HEK293 (cell line): ENCODE data around the gene CAMKK1.

Experiments used
- KLF8 ChIP-seq: fragments of 450-650 bp; formaldehyde crosslinking; IDR thresholded peaks from 2 replicates; pipeline ENCODE4 v1.5.1; 2016; ENCODE audit warnings: missing biosample characterization, missing genetic modification characterization
- KLF9 ChIP-seq: fragments of 450-650 bp; formaldehyde crosslinking; IDR thresholded peaks from 2 replicates; pipeline ENCODE4 v1.5.1; 2016; ENCODE audit warnings: missing biosample characterization, missing genetic modification characterization, low read depth
- SCRT1 ChIP-seq: fragments of 450-650 bp; formaldehyde crosslinking; IDR thresholded peaks from 2 replicates; pipeline ENCODE4 v1.5.1; 2016; ENCODE audit warnings: missing biosample characterization, missing genetic modification characterization, borderline replicate concordance
- SP2 ChIP-seq: fragments of 450-650 bp; formaldehyde crosslinking; IDR thresholded peaks from 2 replicates; pipeline ENCODE4 v1.5.1; 2016; ENCODE audit warnings: missing biosample characterization, missing genetic modification characterization
- YY1 ChIP-seq: fragments of 450-650 bp; formaldehyde crosslinking; IDR thresholded peaks from 2 replicates; pipeline ENCODE4 v1.5.1; 2018; ENCODE audit warnings: missing biosample characterization, missing genetic modification characterization
- ZBTB10 ChIP-seq: fragments of 450-650 bp; formaldehyde crosslinking; IDR thresholded peaks from 2 replicates; pipeline ENCODE4 v1.5.1; 2016; ENCODE audit warnings: missing biosample characterization, missing genetic modification characterization
- ZBTB17 ChIP-seq: fragments of 450-650 bp; formaldehyde crosslinking; IDR thresholded peaks from 2 replicates; pipeline ENCODE4 v1.5.1; 2016; ENCODE audit warnings: missing biosample characterization, missing genetic modification characterization
- ZBTB8A ChIP-seq: fragments of 450-650 bp; formaldehyde crosslinking; IDR thresholded peaks from 2 replicates; pipeline ENCODE4 v1.5.1; 2016; ENCODE audit warnings: missing biosample characterization, missing genetic modification characterization
- ZFP37 ChIP-seq: fragments of 450-650 bp; formaldehyde crosslinking; IDR thresholded peaks from 2 replicates; pipeline ENCODE4 v1.5.1; 2016; ENCODE audit warnings: missing biosample characterization, missing genetic modification characterization
- ZIC2 ChIP-seq: fragments of 450-650 bp; formaldehyde crosslinking; IDR thresholded peaks from 2 replicates; pipeline ENCODE4 v1.5.1; 2016; ENCODE audit warnings: missing biosample characterization, missing genetic modification characterization
- ZNF133 ChIP-seq: fragments of 450-650 bp; formaldehyde crosslinking; IDR thresholded peaks from 2 replicates; pipeline ENCODE4 v1.5.1; 2016; ENCODE audit warnings: missing biosample characterization, missing genetic modification characterization
- ZNF138 ChIP-seq: fragments of 450-650 bp; formaldehyde crosslinking; IDR thresholded peaks from 2 replicates; pipeline ENCODE4 v1.5.1; 2016; ENCODE audit warnings: missing biosample characterization, missing genetic modification characterization, borderline replicate concordance
- ZNF140 ChIP-seq: fragments of 450-650 bp; formaldehyde crosslinking; IDR thresholded peaks from 2 replicates; pipeline ENCODE4 v1.5.1; 2016; ENCODE audit warnings: missing biosample characterization, missing genetic modification characterization
- ZNF157 ChIP-seq: fragments of 450-650 bp; formaldehyde crosslinking; IDR thresholded peaks from 2 replicates; pipeline ENCODE4 v1.5.1; 2016; ENCODE audit warnings: missing biosample characterization, missing genetic modification characterization
- ZNF239 ChIP-seq: fragments of 450-650 bp; formaldehyde crosslinking; IDR thresholded peaks from 2 replicates; pipeline ENCODE4 v1.5.1; 2016; ENCODE audit warnings: missing biosample characterization, missing genetic modification characterization
- ZNF26 ChIP-seq: fragments of 450-650 bp; formaldehyde crosslinking; IDR thresholded peaks from 2 replicates; pipeline ENCODE4 v1.5.1; 2016; ENCODE audit warnings: missing biosample characterization, missing genetic modification characterization
- ZNF292 ChIP-seq: fragments of 450-650 bp; formaldehyde crosslinking; IDR thresholded peaks from 2 replicates; pipeline ENCODE4 v1.5.1; 2016; ENCODE audit warnings: low read depth, missing biosample characterization, missing genetic modification characterization, borderline replicate concordance
- ZNF341 ChIP-seq: fragments of 450-650 bp; formaldehyde crosslinking; IDR thresholded peaks from 2 replicates; pipeline ENCODE4; 2016; ENCODE audit warnings: low read depth, missing biosample characterization, missing genetic modification characterization
- ZNF362 ChIP-seq: fragments of 450-650 bp; formaldehyde crosslinking; IDR thresholded peaks from 2 replicates; pipeline ENCODE4 v1.5.1; 2016; ENCODE audit warnings: missing biosample characterization, missing genetic modification characterization
- ZNF488 ChIP-seq: fragments of 450-650 bp; formaldehyde crosslinking; IDR thresholded peaks from 2 replicates; pipeline ENCODE4 v1.5.1; 2016; ENCODE audit warnings: missing biosample characterization, missing genetic modification characterization
- ZNF510 ChIP-seq: fragments of 450-650 bp; formaldehyde crosslinking; IDR thresholded peaks from 2 replicates; pipeline ENCODE4 v1.5.1; 2018; ENCODE audit warnings: mild to moderate bottlenecking, missing genetic modification characterization, missing biosample characterization; ENCODE audit not compliant: insufficient replicate concordance
- ZNF558 ChIP-seq: fragments of 450-650 bp; formaldehyde crosslinking; IDR thresholded peaks from 2 replicates; pipeline ENCODE4 v1.5.1; 2016; ENCODE audit warnings: missing biosample characterization, missing genetic modification characterization
- ZNF645 ChIP-seq: fragments of 450-650 bp; formaldehyde crosslinking; IDR thresholded peaks from 2 replicates; pipeline ENCODE4; 2016; ENCODE audit warnings: missing biosample characterization, missing genetic modification characterization
- ZNF658 ChIP-seq: fragments of 450-650 bp; formaldehyde crosslinking; IDR thresholded peaks from 2 replicates; pipeline ENCODE4; 2016; ENCODE audit warnings: missing biosample characterization, missing genetic modification characterization
- ZNF677 ChIP-seq: fragments of 450-650 bp; IDR thresholded peaks from 2 replicates; pipeline ENCODE4 v1.5.0; 2018; ENCODE audit warnings: missing biosample characterization, mild to moderate bottlenecking, missing genetic modification characterization, moderate library complexity
- ZNF776 ChIP-seq: fragments of 450-650 bp; formaldehyde crosslinking; IDR thresholded peaks from 2 replicates; pipeline ENCODE4 v1.5.0; 2017; ENCODE audit warnings: missing biosample characterization, missing genetic modification characterization, borderline replicate concordance
- ZNF777 ChIP-seq: fragments of 450-650 bp; formaldehyde crosslinking; IDR thresholded peaks from 2 replicates; pipeline ENCODE4 v1.5.1; 2017; ENCODE audit warnings: missing biosample characterization, missing genetic modification characterization, borderline replicate concordance
- TF ChIP-seq, protein P1 (sequence below): fragments of 450-650 bp; formaldehyde crosslinking; IDR thresholded peaks from 2 replicates; pipeline ENCODE4 v1.5.1; 2016; ENCODE audit warnings: missing biosample characterization, missing genetic modification characterization, borderline replicate concordance
- TF ChIP-seq, protein P2 (sequence below): fragments of 450-650 bp; formaldehyde crosslinking; IDR thresholded peaks from 2 replicates; pipeline ENCODE4 v1.5.1; 2017; ENCODE audit warnings: missing biosample characterization, missing genetic modification characterization

Gene CAMKK1

DNA sequence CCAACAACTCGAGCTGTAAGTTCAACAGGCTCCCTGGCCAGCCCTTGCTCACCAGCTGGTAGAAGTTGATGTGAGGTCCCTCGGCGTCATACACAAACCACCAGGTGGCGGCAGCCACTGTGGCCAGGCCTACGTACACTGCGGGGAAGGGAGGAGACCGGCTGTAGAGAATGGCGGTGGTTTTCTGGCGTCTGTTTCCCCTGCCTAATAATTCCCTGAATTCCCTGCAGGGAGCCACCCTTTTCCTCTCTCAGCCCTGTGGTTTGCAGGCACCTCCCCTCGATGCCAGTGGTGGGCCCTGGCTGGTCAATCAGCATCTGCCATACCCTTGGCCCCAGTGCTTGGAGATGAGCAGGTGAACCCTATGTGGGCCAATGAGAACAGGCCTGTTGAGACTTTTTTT lies 42.3 kb upstream of the CAMKK1 start (continued):
- TF ChIP-seq ZNF677 (tag by site-specific recombination) (no peak), ZNF510 (tag by site-specific recombination) (no peak), ZNF239 (tag by site-specific recombination) (no peak), ZNF140 (tag by site-specific recombination) (no peak), SP2 (tag by site-specific recombination) (no peak), ZNF558 (no peak), ZBTB10 (tag by site-specific recombination) (no peak), KLF8 (tag by site-specific recombination) (no peak), ZBTB8A (no peak), ZNF362 (tag by site-specific recombination) (peak; percentile 76), ZNF341 (tag by site-specific recombination) (peak; percentile 98), ZFP37 (tag by site-specific recombination) (no peak), ZNF26 (tag by site-specific recombination) (no peak), ZIC2 (tag by site-specific recombination) (peak; percentile 93), ZNF157 (no peak), SCRT1 (tag by site-specific recombination) (peak; percentile 87), ZNF133 (tag by site-specific recombination) (no peak), ZNF292 (tag by site-specific recombination) (no peak), ZNF777 (tag by site-specific recombination) (no peak), ZNF488 (tag by site-specific recombination) (no peak), KLF9 (no peak), ZNF645 (no peak), YY1 (0 out of 2 replicates have a peak, but pooled peaks have one; percentile 24), ZNF658 (tag by site-specific recombination) (no peak), ZNF776 (tag by site-specific recombination) (no peak), ZNF138 (tag by site-specific recombination) (no peak), ZBTB17 (tag by site-specific recombination) (0 out of 2 replicates have a peak, but pooled peaks have one; percentile 28)
- TF ChIP-seq, protein P1, sequence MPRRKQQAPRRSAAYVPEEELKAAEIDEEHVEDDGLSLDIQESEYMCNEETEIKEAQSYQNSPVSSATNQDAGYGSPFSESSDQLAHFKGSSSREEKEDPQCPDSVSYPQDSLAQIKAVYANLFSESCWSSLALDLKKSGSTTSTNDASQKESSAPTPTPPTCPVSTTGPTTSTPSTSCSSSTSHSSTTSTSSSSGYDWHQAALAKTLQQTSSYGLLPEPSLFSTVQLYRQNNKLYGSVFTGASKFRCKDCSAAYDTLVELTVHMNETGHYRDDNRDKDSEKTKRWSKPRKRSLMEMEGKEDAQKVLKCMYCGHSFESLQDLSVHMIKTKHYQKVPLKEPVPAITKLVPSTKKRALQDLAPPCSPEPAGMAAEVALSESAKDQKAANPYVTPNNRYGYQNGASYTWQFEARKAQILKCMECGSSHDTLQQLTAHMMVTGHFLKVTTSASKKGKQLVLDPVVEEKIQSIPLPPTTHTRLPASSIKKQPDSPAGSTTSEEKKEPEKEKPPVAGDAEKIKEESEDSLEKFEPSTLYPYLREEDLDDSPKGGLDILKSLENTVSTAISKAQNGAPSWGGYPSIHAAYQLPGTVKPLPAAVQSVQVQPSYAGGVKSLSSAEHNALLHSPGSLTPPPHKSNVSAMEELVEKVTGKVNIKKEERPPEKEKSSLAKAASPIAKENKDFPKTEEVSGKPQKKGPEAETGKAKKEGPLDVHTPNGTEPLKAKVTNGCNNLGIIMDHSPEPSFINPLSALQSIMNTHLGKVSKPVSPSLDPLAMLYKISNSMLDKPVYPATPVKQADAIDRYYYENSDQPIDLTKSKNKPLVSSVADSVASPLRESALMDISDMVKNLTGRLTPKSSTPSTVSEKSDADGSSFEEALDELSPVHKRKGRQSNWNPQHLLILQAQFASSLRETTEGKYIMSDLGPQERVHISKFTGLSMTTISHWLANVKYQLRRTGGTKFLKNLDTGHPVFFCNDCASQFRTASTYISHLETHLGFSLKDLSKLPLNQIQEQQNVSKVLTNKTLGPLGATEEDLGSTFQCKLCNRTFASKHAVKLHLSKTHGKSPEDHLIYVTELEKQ (tag by site-specific recombination) = no peak
- TF ChIP-seq, protein P2, sequence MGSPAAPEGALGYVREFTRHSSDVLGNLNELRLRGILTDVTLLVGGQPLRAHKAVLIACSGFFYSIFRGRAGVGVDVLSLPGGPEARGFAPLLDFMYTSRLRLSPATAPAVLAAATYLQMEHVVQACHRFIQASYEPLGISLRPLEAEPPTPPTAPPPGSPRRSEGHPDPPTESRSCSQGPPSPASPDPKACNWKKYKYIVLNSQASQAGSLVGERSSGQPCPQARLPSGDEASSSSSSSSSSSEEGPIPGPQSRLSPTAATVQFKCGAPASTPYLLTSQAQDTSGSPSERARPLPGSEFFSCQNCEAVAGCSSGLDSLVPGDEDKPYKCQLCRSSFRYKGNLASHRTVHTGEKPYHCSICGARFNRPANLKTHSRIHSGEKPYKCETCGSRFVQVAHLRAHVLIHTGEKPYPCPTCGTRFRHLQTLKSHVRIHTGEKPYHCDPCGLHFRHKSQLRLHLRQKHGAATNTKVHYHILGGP (tag by site-specific recombination) = no peak
